Lung (tissue), 12 donors: ENCODE data around the gene MRPL54. TPM values are rescaled to one million over a fixed set of nuclear protein-coding genes. Genes with fewer than 3 reads are reported as not detected.

Experiments
- ATAC-seq: fragments of 200-7000 bp; cut with Tn5 transposase; one replicate; pipeline ENCODE4 v1.9.1; 2020; ENCODE audit warnings: moderate number of reproducible peaks; ENCODE audit not compliant: insufficient read depth, low FRiP score
- DNase-seq, 3 donors: peaks; one replicate each; pipeline ENCODE4 v3.0.0-alpha.2; 2013 to 2017
- H3K27ac ChIP-seq, 2 donors: one replicate each; pipeline ENCODE4 v1.5.1; 2013; ENCODE audit warnings: mild to moderate bottlenecking in 2 of 2, moderate library complexity in 2 of 2, control low read depth in 1 of 2, inconsistent platforms in 1 of 2, low read depth in 1 of 2, low read length in 1 of 2
- H3K27me3 ChIP-seq, 3 donors: one replicate each; pipeline ENCODE4 v1.5.1; 2013; ENCODE audit warnings: low read length in 2 of 3; ENCODE audit not compliant: control insufficient read depth in 3 of 3, insufficient read depth in 3 of 3
- H3K36me3 ChIP-seq, 4 donors: one replicate each; pipeline ENCODE4 v1.5.1; 2013; ENCODE audit warnings: low read length in 4 of 4, mild to moderate bottlenecking in 1 of 4, moderate library complexity in 1 of 4; ENCODE audit not compliant: control insufficient read depth in 4 of 4, insufficient read depth in 4 of 4
- H3K4me1 ChIP-seq, 5 donors: one replicate each; pipeline ENCODE4 v1.5.1; 2013; ENCODE audit warnings: low read length in 5 of 5, mild to moderate bottlenecking in 2 of 5, moderate library complexity in 1 of 5; ENCODE audit not compliant: control insufficient read depth in 5 of 5, insufficient read depth in 5 of 5
- H3K4me3 ChIP-seq: one replicate; pipeline ENCODE4 v1.5.1; 2013; ENCODE audit warnings: mild to moderate bottlenecking, control low read depth, moderate library complexity
- H3K9ac ChIP-seq, 2 donors: one replicate each; pipeline ENCODE4 v1.5.1; 2013; ENCODE audit warnings: low read length in 2 of 2, control low read depth in 1 of 2; ENCODE audit not compliant: insufficient read depth in 1 of 2
- H3K9me3 ChIP-seq, 4 donors: one replicate each; pipeline ENCODE4 v1.5.1; 2013; ENCODE audit warnings: low read length in 3 of 4, mild to moderate bottlenecking in 1 of 4, moderate library complexity in 1 of 4; ENCODE audit not compliant: control insufficient read depth in 4 of 4, insufficient read depth in 3 of 4
- CTCF ChIP-seq: IDR thresholded peaks from 2 replicates; pipeline ENCODE4 v1.5.1; 2012; ENCODE audit warnings: mild to moderate bottlenecking; ENCODE audit errors: control extremely low read depth, extremely low read depth
- WGBS, 2 donors: extraction: QIAGEN DNeasy Blood & Tissue Kit; methylation state at CpG; one replicate each; pipeline ENCODE4 v1.1.7; 2013; 5-methylcytosine and 5-hydroxymethylcytosine counted together
- polyA plus RNA-seq, 2 donors: library from polyadenylated mRNA; stranded (reverse); fragments of 200-250 nt; gene quantifications; one replicate each; pipeline ENCODE4 v1.2.1, GENCODE V29; 2013
- total RNA-seq, 2 donors: library from RNA; depleted of rRNA in 1 of 2; stranded (reverse); fragments of >200 nt in 1 of 2; gene quantifications; one replicate each; pipeline ENCODE4 v1.2.1, GENCODE V29; 2014 to 2021
- donor health status: control.
- donor health status: control.
- donor health status: Bipolar disorder and iron deficiency.
- donor health status: healthy.
- donor health status: DM: yes; HTN: yes; CAD: no.

The MRPL54 gene
- total and polyA plus RNA-seq, 4 donors = 28.9 to 137 (median 63.8) TPM

GRCh38 chr19:3792114-3792513 is 29.6 kb downstream of the MRPL54 start:
- Histone ChIP-seq H3K27ac (no peak overlapping the region), H3K4me1 (no peaks in the 10 kb centered on the region), H3K4me3 (no peak overlapping the region), H3K36me3 (no peaks in the 10 kb centered on the region), H3K27me3 (no peaks in the 10 kb centered on the region), H3K9ac (no peak overlapping the region), H3K9me3 (peaks cover 0 to 6% (median 2%) of the 10 kb centered on the region in 4 donors)
- no peak for DNase-seq
- WGBS, 2 donors = 82 to 91% methylated on average over 3 of the region's 3 CpGs
- TF ChIP-seq CTCF = no peak
- no peak for ATAC-seq

GRCh38 chr19:3793799-3794198 is 31.3 kb downstream of the MRPL54 start:
- no peak for TF ChIP-seq CTCF
- H3K9me3 ChIP-seq = peaks cover 0 to 6% (median 2%) of the 10 kb centered on the region in 4 donors
- H3K27ac ChIP-seq = no peak overlapping the region
- no peak overlapping the region for H3K4me3 ChIP-seq
- DNase-seq = no peak
- no peak for ATAC-seq
- no peak overlapping the region for H3K9ac ChIP-seq
- H3K4me1 ChIP-seq = no peaks in the 10 kb centered on the region
- no peaks in the 10 kb centered on the region for H3K27me3 ChIP-seq
- WGBS, 2 donors = 91 to 98% methylated on average over 3 of the region's 3 CpGs
- H3K36me3 ChIP-seq = no peaks in the 10 kb centered on the region

- Histone ChIP-seq H3K4me3 (no peak overlapping the region), H3K27ac (no peak overlapping the region), H3K4me1 (peaks cover 0 to 5% (median under 1%) of the 10 kb centered on the region in 5 donors), H3K27me3 (peaks cover 0 to 13% (median 11%) of the 10 kb centered on the region in 3 donors), H3K9ac (no peak overlapping the region), H3K36me3 (no peaks in the 10 kb centered on the region), H3K9me3 (peaks cover 0 to 4% (median 1%) of the 10 kb centered on the region in 4 donors)
- no peak for ATAC-seq
- TF ChIP-seq CTCF = no peak
- DNase-seq = no peak
- 95% methylated on average over 2 of the region's 2 CpGs for WGBS, 2 donors
Observed at GRCh38 chr19:3796358-3796757, 33.9 kb downstream of the MRPL54 start.

- Histone ChIP-seq H3K4me3 (no peak overlapping the region), H3K36me3 (no peaks in the 10 kb centered on the region), H3K27ac (no peak overlapping the region), H3K9me3 (peaks cover 0 to 4% (median 1%) of the 10 kb centered on the region in 4 donors), H3K27me3 (peaks cover 0 to 27% (median 23%) of the 10 kb centered on the region in 3 donors), H3K4me1 (peaks cover 0 to 10% (median 3%) of the 10 kb centered on the region in 5 donors), H3K9ac (no peak overlapping the region)
- 32 to 45% methylated on average over 6 of the region's 6 CpGs for WGBS, 2 donors
- no peak for ATAC-seq
- no peak for TF ChIP-seq CTCF
- no peak for DNase-seq
Observed at GRCh38 chr19:3798137-3798536, 35.7 kb downstream of the MRPL54 start.
